ENCODE measurements around the gene STK4. TPM values are rescaled to one million over a fixed set of nuclear protein-coding genes. Genes with fewer than 3 reads are reported as not detected.

Gene STK4
- total and polyA plus RNA-seq, 2 of the 4 experiments (the other 2 are of a cell fraction): 10.2 to 22.2 TPM

DNA sequence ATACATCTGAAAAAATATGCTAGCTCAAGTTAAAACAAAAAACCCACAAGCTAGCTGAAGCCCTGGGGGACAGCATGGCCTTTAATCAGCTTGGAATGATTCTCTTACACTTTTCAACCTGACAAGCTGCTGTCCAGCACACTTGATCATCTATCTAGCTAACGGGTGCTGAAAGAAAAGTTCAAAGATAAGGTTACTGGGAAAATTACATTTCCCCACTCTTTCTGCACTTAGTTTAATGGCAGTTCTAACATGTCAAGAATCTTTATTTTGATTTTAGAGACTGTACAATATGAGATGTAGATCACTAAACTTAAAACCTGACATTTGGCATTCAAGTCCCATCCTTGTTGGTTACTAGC is 53.4 kb downstream of the STK4 start:
- TF ChIP-seq CHD1 (IDR thresholded peaks at IDR 0.05; ENCODE audit: low read depth, low read length): no peak
- no peaks in the 10 kb centered on the region for H4K20me1 ChIP-seq (ENCODE audit: insufficient read depth, low read length)
- H3K56ac ChIP-seq (ENCODE audit: extremely low read depth, insufficient read depth, low read length): no peak overlapping the region
- DNase-seq: peak; percentile 10
- no peak overlapping the region for H3K27ac ChIP-seq (ENCODE audit: insufficient read depth, low read length)
- H2AK5ac ChIP-seq (ENCODE audit: low read depth, low read length): no peak overlapping the region
- H2AFZ ChIP-seq (replicated peaks; ENCODE audit: low read length, poor library complexity): no peak overlapping the region
- intact Hi-C loops (cut with micrococcal nuclease) (no loop called here), in situ Hi-C loops (cut with MboI; ENCODE audit: low sequenced_read_pairs) (loop anchor here (10.0 kb wide), 1 partner anchor 265 kb away; no protein-coding TSS in a partner anchor), dilution Hi-C loops (cut with HindIII; ENCODE audit: low sequenced_read_pairs, unreplicated experiment) (no loop called here)
- no peak overlapping the region for H2BK15ac ChIP-seq (ENCODE audit: low read depth, low read length)
- H3K9ac ChIP-seq (ENCODE audit: low read depth, low read length): no peak overlapping the region
- H3K4ac ChIP-seq (ENCODE audit: low read depth, low read length): no peak overlapping the region
- H3K79me1 ChIP-seq (ENCODE audit: low read depth in 1 of 2, low read length in 2 of 2): peaks cover 2 to 14% of the 10 kb centered on the region in 2 experiments; a peak in 2 of 4 replicates
- ATAC-seq (ENCODE audit: low read depth): peak; percentile 41; the same call in 1 of the 2 replicates
- H3K18ac ChIP-seq (ENCODE audit: low read depth, low read length): no peak overlapping the region; the same call in 1 of the 2 replicates
- no peak overlapping the region for H4K5ac ChIP-seq (ENCODE audit: low read depth, low read length)
- H2AK9ac ChIP-seq (replicated peaks; ENCODE audit: low read depth, low read length, poor library complexity): no peak overlapping the region
- H2BK120ac ChIP-seq (ENCODE audit: low read depth, low read length): no peak overlapping the region
- H3K36me3 ChIP-seq (ENCODE audit: control insufficient read depth, insufficient read depth, low read length): peaks cover under 1% of the 10 kb centered on the region; the same call in 1 of the 2 replicates
- ChIA-PET POLR2A (ENCODE audit: unreplicated experiment) (no interaction called here), CTCF (interaction anchor here (0.7 to 1.9 kb wide), 5 partner anchors 10 to 92 kb away, joined by 3 to 4 read pairs (median 4); no protein-coding TSS in a partner anchor)
- no peak overlapping the region for H3K4me3 ChIP-seq (ENCODE audit: insufficient read depth, low read depth, low read length)
- H3K14ac ChIP-seq (replicated peaks; ENCODE audit: low read depth, low read length): no peak overlapping the region
- no peak overlapping the region for H4K91ac ChIP-seq (ENCODE audit: insufficient read depth, low read depth, low read length)
- H3K9me3 ChIP-seq (ENCODE audit: control insufficient read depth, insufficient read depth, low read length): no peaks in the 10 kb centered on the region
- H4K8ac ChIP-seq (ENCODE audit: low read depth in 2 of 2, low read length in 2 of 2): no peak overlapping the region
- no peak overlapping the region for H2BK5ac ChIP-seq (ENCODE audit: low read depth, low read length, poor library complexity, severe bottlenecking)
- no peaks in the 10 kb centered on the region for H3K27me3 ChIP-seq (ENCODE audit: control insufficient read depth, insufficient read depth, low read length)
- no peak overlapping the region for H2BK20ac ChIP-seq (ENCODE audit: low read depth, low read length)
- H3K23ac ChIP-seq (ENCODE audit: low read depth, low read length): no peak overlapping the region
- H3K9me1 ChIP-seq (ENCODE audit: insufficient read depth, low read length): no peaks in the 10 kb centered on the region; the same call in 1 of the 2 replicates
- BruUV-seq (replicated peaks): no TSS peak
- no peak overlapping the region for H3K4me2 ChIP-seq (ENCODE audit: low read depth, low read length)
- WGBS, 2 experiments (ENCODE audit: extremely low coverage in 2 of 2, insufficient read length in 1 of 2): no CpG with 5 or more reads among the region's 1 CpG
- H3K4me1 ChIP-seq (ENCODE audit: control insufficient read depth, insufficient read depth, low read length): peaks cover 11% of the 10 kb centered on the region
